Ramos (cell line): ENCODE measurements around the gene ILF3.
"Not testable (repeated sequence)": the region's sequence is repeated elsewhere in the genome, so short reads cannot be mapped to it uniquely, and the experiment has no call there.

Source experiments
- in situ Hi-C: fragments of 300-500 bp; cut with MboI; formaldehyde crosslinking; loops from one replicate; pipeline ENCODE4 v1.14.3; 2022; ENCODE audit warnings: low sequenced_read_pairs; ENCODE audit not compliant: unreplicated experiment

Gene ILF3

GRCh38 chr19:10670876-10671804 is 17.0 kb downstream of the ILF3 start:
- in situ Hi-C loops: no loop called here

- in situ Hi-C loops: not testable (repeated sequence)
These were observed 17.8 kb downstream of the ILF3 start for GRCh38 chr19:10671922-10672321.

- in situ Hi-C loops: not testable (repeated sequence)
These were observed 21.1 kb downstream of the ILF3 start for GRCh38 chr19:10675214-10675613.

GRCh38 chr19:10677751-10678150 is 23.6 kb downstream of the ILF3 start:
- in situ Hi-C loops: no loop called here

GRCh38 chr19:10678813-10679212 is 24.7 kb downstream of the ILF3 start:
- in situ Hi-C loops: no loop called here

- in situ Hi-C loops: no loop called here
These were observed 25.6 kb downstream of the ILF3 start for GRCh38 chr19:10679743-10680142.

GRCh38 chr19:10680545-10681135 is 26.5 kb downstream of the ILF3 start:
- in situ Hi-C loops: no loop called here

- in situ Hi-C loops: no loop called here
These were observed 27.5 kb downstream of the ILF3 start for GRCh38 chr19:10681658-10682057.

GRCh38 chr19:10682397-10683063 is 28.4 kb downstream of the ILF3 start:
- in situ Hi-C loops: no loop called here

- in situ Hi-C loops: no loop called here
These were observed 28.9 kb downstream of the ILF3 start for GRCh38 chr19:10683064-10683426.

- in situ Hi-C loops: no loop called here
These were observed 29.4 kb downstream of the ILF3 start for GRCh38 chr19:10683582-10683981.

GRCh38 chr19:10685210-10685609 is 31.1 kb downstream of the ILF3 start:
- in situ Hi-C loops: no loop called here

GRCh38 chr19:10686193-10686592 is 32.0 kb downstream of the ILF3 start:
- in situ Hi-C loops: no loop called here

- in situ Hi-C loops: no loop called here
These were observed 32.7 kb downstream of the ILF3 start for GRCh38 chr19:10686661-10687517.

GRCh38 chr19:10687518-10688288 is 33.6 kb downstream of the ILF3 start:
- in situ Hi-C loops: no loop called here

- in situ Hi-C loops: no loop called here
These were observed 34.6 kb downstream of the ILF3 start for GRCh38 chr19:10688545-10689280.

- in situ Hi-C loops: no loop called here
These were observed 36.2 kb downstream of the ILF3 start for GRCh38 chr19:10690341-10690781.

GRCh38 chr19:10691178-10691881 is 37.2 kb downstream of the ILF3 start:
- in situ Hi-C loops: no loop called here
